ENCODE results near the gene RASAL2. TPM values are rescaled to one million over a fixed set of nuclear protein-coding genes. Genes with fewer than 3 reads are reported as not detected.
"Not testable (repeated sequence)": the region's sequence is repeated elsewhere in the genome, so short reads cannot be mapped to it uniquely, and the experiment has no call there.

Gene RASAL2
- polyA plus RNA-seq, 4 donors, result 18.5 to 21.5 (median 18.9) TPM

- DNase-seq (ENCODE audit: low read depth in 4 of 4, low spot score in 3 of 4), result no peak
Observed at GRCh38 chr1:178330153-178330552, 236.2 kb downstream of the RASAL2 start.

GRCh38 chr1:178330848-178331497 lies 237.1 kb downstream of the RASAL2 start:
- DNase-seq (ENCODE audit: low read depth in 4 of 4, low spot score in 3 of 4), result no peak

GRCh38 chr1:178335426-178335825 lies 241.5 kb downstream of the RASAL2 start:
- no peak for DNase-seq (ENCODE audit: low read depth in 4 of 4, low spot score in 3 of 4)

GRCh38 chr1:178337091-178337706 lies 243.3 kb downstream of the RASAL2 start:
- DNase-seq (ENCODE audit: low read depth in 4 of 4, low spot score in 3 of 4), result no peak

- DNase-seq (ENCODE audit: low read depth in 4 of 4, low spot score in 3 of 4), result no peak
Observed at GRCh38 chr1:178339834-178340233, 245.9 kb downstream of the RASAL2 start.

GRCh38 chr1:178341261-178341956 lies 247.5 kb downstream of the RASAL2 start:
- DNase-seq (ENCODE audit: low read depth in 4 of 4, low spot score in 3 of 4), result peak in 3 of 4 donors; percentile 38 to 46 (median 39)

GRCh38 chr1:178342745-178343144 lies 248.8 kb downstream of the RASAL2 start:
- DNase-seq (ENCODE audit: low read depth in 4 of 4, low spot score in 3 of 4), result no peak

- DNase-seq (ENCODE audit: low read depth in 4 of 4, low spot score in 3 of 4), result no peak
Observed at GRCh38 chr1:178344513-178345091, 250.7 kb downstream of the RASAL2 start.

- DNase-seq (ENCODE audit: low read depth in 4 of 4, low spot score in 3 of 4), result no peak
Observed at GRCh38 chr1:178345238-178345637, 251.3 kb downstream of the RASAL2 start.

- DNase-seq (ENCODE audit: low read depth in 4 of 4, low spot score in 3 of 4), result no peak
Observed at GRCh38 chr1:178345807-178346206, 251.9 kb downstream of the RASAL2 start.

- no peak for DNase-seq (ENCODE audit: low read depth in 4 of 4, low spot score in 3 of 4)
Observed at GRCh38 chr1:178349801-178350200, 255.9 kb downstream of the RASAL2 start.

- not testable (repeated sequence) for DNase-seq (ENCODE audit: low read depth in 4 of 4, low spot score in 3 of 4)
Observed at GRCh38 chr1:178351911-178352310, 258.0 kb downstream of the RASAL2 start.

GRCh38 chr1:178352790-178353416 lies 259.0 kb downstream of the RASAL2 start:
- DNase-seq (ENCODE audit: low read depth in 4 of 4, low spot score in 3 of 4), result no peak

- no peak for DNase-seq (ENCODE audit: low read depth in 4 of 4, low spot score in 3 of 4)
Observed at GRCh38 chr1:178353524-178353923, 259.6 kb downstream of the RASAL2 start.

GRCh38 chr1:178354816-178355215 lies 260.9 kb downstream of the RASAL2 start:
- DNase-seq (ENCODE audit: low read depth in 4 of 4, low spot score in 3 of 4), result no peak

- DNase-seq (ENCODE audit: low read depth in 4 of 4, low spot score in 3 of 4), result no peak
Observed at GRCh38 chr1:178356299-178356698, 262.4 kb downstream of the RASAL2 start.

GRCh38 chr1:178358456-178358855 lies 264.6 kb downstream of the RASAL2 start:
- DNase-seq (ENCODE audit: low read depth in 4 of 4, low spot score in 3 of 4), result no peak

GRCh38 chr1:178360421-178360820 lies 266.5 kb downstream of the RASAL2 start:
- DNase-seq (ENCODE audit: low read depth in 4 of 4, low spot score in 3 of 4), result no peak

- no peak for DNase-seq (ENCODE audit: low read depth in 4 of 4, low spot score in 3 of 4)
Observed at GRCh38 chr1:178361847-178362246, 267.9 kb downstream of the RASAL2 start.

- no peak for DNase-seq (ENCODE audit: low read depth in 4 of 4, low spot score in 3 of 4)
Observed at GRCh38 chr1:178362747-178363146, 268.8 kb downstream of the RASAL2 start.

- DNase-seq (ENCODE audit: low read depth in 4 of 4, low spot score in 3 of 4), result no peak
Observed at GRCh38 chr1:178364782-178365181, 270.9 kb downstream of the RASAL2 start.
